HCT116 (cell line): Measurements from ENCODE around the gene NTHL1. TPM values are rescaled to one million over a fixed set of nuclear protein-coding genes. Genes with fewer than 3 reads are reported as not detected.

Experiments used
- ATAC-seq: fragments of 200-7000 bp; cut with Tn5 transposase; 2 replicates; pipeline ENCODE4 v1.9.1; 2020; ENCODE audit warnings: mild to moderate bottlenecking, moderate library complexity
- BruUV-seq: library from RNA; stranded (reverse); fragments of 400-500 nt; replicated peaks from 2 replicates; lab custom pipeline; 2021; lab: Mats Ljungman, UMichigan
- CTCF ChIA-PET: fragments of 300-600 bp; sonication (Branson Sonifier 250); formaldehyde crosslinking; loops from one replicate; lab custom pipeline; 2021; ENCODE audit warnings: antibody characterized with exemption; lab: Charles Lee
- POLR2A ChIA-PET: fragments of 300-600, 350-600 bp; sonication (Branson Sonifier 250); formaldehyde crosslinking; loops from one replicate; lab custom pipeline; 2021; ENCODE audit warnings: antibody characterized with exemption; lab: Charles Lee
- RAD21 ChIA-PET, 2 experiments: fragments of 300-600 bp; sonication (Branson Sonifier 250); formaldehyde crosslinking; loops; one replicate each; lab custom pipeline; 2023; ENCODE audit warnings: low total read pairs in 2 of 2; ENCODE audit not compliant: uncharacterized antibody in 2 of 2, unreplicated experiment in 2 of 2, low non-redundant PET in 1 of 2; lab: Charles Lee
- DNase-seq: peaks from one replicate; pipeline ENCODE4 v3.0.0-alpha.2; 2010; ENCODE audit warnings: low read depth, low spot score
- H2AFZ ChIP-seq: fragments of 200-600 bp; shearing (Covaris generic), sonication (generic); 2 replicates; pipeline ENCODE4 v1.6.1; 2017; ENCODE audit warnings: low read depth, mixed run types, mixed read lengths, antibody characterized with exemption, low read length; ENCODE audit not compliant: poor library complexity, severe bottlenecking
- H3K27ac ChIP-seq: 2 replicates; pipeline ENCODE4 v1.5.1; 2012; ENCODE audit warnings: low read depth, low read length
- H3K27me3 ChIP-seq: fragments of 200-600 bp; sonication (generic); 2 replicates; pipeline ENCODE4 v1.6.1; 2016; ENCODE audit warnings: mixed run types, low read length, mixed read lengths; ENCODE audit not compliant: insufficient read depth
- H3K36me3 ChIP-seq, 2 experiments: fragments of 200-500 bp in 1 of 2; fragments of 200-600 bp in 1 of 2; sonication (Bioruptor generic) in 1 of 2; sonication (generic) in 1 of 2; 2 replicates each; pipeline versions ENCODE4 v1.5.1 to v1.6.1; 2014 to 2016; ENCODE audit warnings: low read length in 2 of 2, inconsistent platforms in 1 of 2, mixed read lengths in 1 of 2, mixed run types in 1 of 2; ENCODE audit not compliant: insufficient read depth in 2 of 2, control insufficient read depth in 1 of 2
- H3K4me1 ChIP-seq, 2 experiments: fragments of 200-600 bp in 1 of 2; sonication (generic) in 1 of 2; 2 replicates each; pipeline versions ENCODE4 v1.5.1 to v1.6.1; 2012 to 2017; ENCODE audit warnings: low read length in 2 of 2, inconsistent platforms in 1 of 2, mild to moderate bottlenecking in 1 of 2, mixed read lengths in 1 of 2, mixed run types in 1 of 2, moderate library complexity in 1 of 2; ENCODE audit not compliant: insufficient read depth in 2 of 2, control insufficient read depth in 1 of 2
- H3K4me2 ChIP-seq: fragments of 200-600 bp; sonication (generic); 2 replicates; pipeline ENCODE4 v1.6.1; 2017; ENCODE audit warnings: mixed run types, low read length, mixed read lengths
- H3K4me3 ChIP-seq, 2 experiments: fragments of 200-600 bp in 1 of 2; sonication (generic) in 1 of 2; replicated peaks in 1 of 2; 2 replicates each; pipeline ENCODE4 v1.5.1; 2011 to 2016; ENCODE audit warnings: low read length in 2 of 2, control low read depth in 1 of 2, low read depth in 1 of 2, mild to moderate bottlenecking in 1 of 2, mixed read lengths in 1 of 2, mixed run types in 1 of 2
- H3K79me2 ChIP-seq: fragments of 200-600 bp; sonication (generic); 2 replicates; pipeline ENCODE4 v1.6.1; 2017; ENCODE audit warnings: mild to moderate bottlenecking, mixed run types, low read length, moderate library complexity, mixed read lengths; ENCODE audit not compliant: insufficient read depth
- H3K9ac ChIP-seq: fragments of 200-600 bp; sonication (generic); 2 replicates; pipeline ENCODE4 v1.6.1; 2016; ENCODE audit warnings: low read length, mixed read lengths
- H3K9me2 ChIP-seq: fragments of 200-600 bp; sonication (generic), shearing (Covaris generic); 2 replicates; pipeline ENCODE4 v1.6.1; 2017; ENCODE audit warnings: mixed run types, mild to moderate bottlenecking, moderate library complexity; ENCODE audit not compliant: insufficient read depth
- H3K9me3 ChIP-seq, 2 experiments: fragments of 200-500 bp in 1 of 2; fragments of 200-600 bp in 1 of 2; sonication (Bioruptor generic) in 1 of 2; sonication (generic) in 1 of 2; 2 replicates each; pipeline ENCODE4 v1.6.1; 2014 to 2017; ENCODE audit warnings: low read length in 2 of 2, mixed read lengths in 2 of 2, inconsistent platforms in 1 of 2, low read depth in 1 of 2, mild to moderate bottlenecking in 1 of 2, mixed run types in 1 of 2, moderate library complexity in 1 of 2; ENCODE audit not compliant: control insufficient read depth in 1 of 2, insufficient read depth in 1 of 2
- H4K20me1 ChIP-seq: fragments of 200-600 bp; sonication (generic), shearing (Covaris generic); 2 replicates; pipeline ENCODE4 v1.6.1; 2017; ENCODE audit warnings: mixed run types, mild to moderate bottlenecking, moderate library complexity; ENCODE audit not compliant: insufficient read depth
- CBX3 ChIP-seq: IDR thresholded peaks from 2 replicates; pipeline ENCODE4 v1.6.1; 2012; ENCODE audit warnings: low read depth
- CEBPB ChIP-seq: IDR thresholded peaks from 2 replicates; pipeline ENCODE4 v1.6.1; 2012; ENCODE audit warnings: low read depth
- ELF1 ChIP-seq: IDR thresholded peaks from 2 replicates; pipeline ENCODE4 v1.6.1; 2012; ENCODE audit warnings: low read depth, borderline replicate concordance
- EZH2phosphoT487 ChIP-seq: fragments of 200-600 bp; IDR thresholded peaks from 2 replicates; pipeline ENCODE4 v1.6.1; 2018; ENCODE audit warnings: antibody characterized with exemption, borderline replicate concordance
- FOSL1 ChIP-seq: IDR thresholded peaks from 2 replicates; pipeline ENCODE4 v1.6.1; 2012; ENCODE audit warnings: low read depth
- JUND ChIP-seq: IDR thresholded peaks from 2 replicates; pipeline ENCODE4 v1.6.1; 2012
- POLR2A ChIP-seq: IDR thresholded peaks from 2 replicates; pipeline ENCODE4 v1.7.0; 2011; ENCODE audit warnings: borderline replicate concordance; ENCODE audit not compliant: insufficient read depth, insufficient read length; ENCODE audit errors: extremely low read depth
- RAD21 ChIP-seq: IDR thresholded peaks from 2 replicates; pipeline ENCODE4 v1.6.1; 2012; ENCODE audit warnings: low read depth, mild to moderate bottlenecking
- SIN3A ChIP-seq: IDR thresholded peaks from 2 replicates; pipeline ENCODE4 v1.6.1; 2012; ENCODE audit warnings: low read depth
- SP1 ChIP-seq: IDR thresholded peaks from 2 replicates; pipeline ENCODE4 v1.6.1; 2012; ENCODE audit warnings: low read depth
- SRF ChIP-seq: IDR thresholded peaks from 2 replicates; pipeline ENCODE4 v1.6.1; 2012; ENCODE audit warnings: low read depth
- TCF7L2 ChIP-seq: IDR thresholded peaks from 2 replicates; pipeline ENCODE4 v1.7.0; 2011; ENCODE audit warnings: borderline replicate concordance, inconsistent platforms; ENCODE audit not compliant: insufficient read depth, insufficient read length; ENCODE audit errors: extremely low read depth
- ZBTB33 ChIP-seq: IDR thresholded peaks from 2 replicates; pipeline ENCODE4 v1.6.1; 2011; ENCODE audit warnings: mild to moderate bottlenecking, low read length, moderate library complexity; ENCODE audit not compliant: insufficient replicate concordance; ENCODE audit errors: extremely low read depth
- ZFX ChIP-seq: fragments of 450-650 bp; IDR thresholded peaks from 2 replicates; pipeline ENCODE4 v1.6.1; 2017
- intact Hi-C: fragments of 100-400 bp; cut with micrococcal nuclease; formaldehyde crosslinking; loops from 2 replicates; pipeline ENCODE4 v1.10.0; 2022
- total RNA-seq: library from RNA; stranded (reverse); gene quantifications from one replicate; pipeline ENCODE4 v1.2.1, GENCODE V29; 2021; ENCODE audit not compliant: unreplicated experiment
- TF ChIP-seq, protein P1 (sequence below): IDR thresholded peaks from 2 replicates; pipeline ENCODE4 v1.6.1; 2012
- TF ChIP-seq, protein P2 (sequence below), 3 experiments: fragments of 200-600 bp in 1 of 3; sonication (generic) in 1 of 3; IDR thresholded peaks in 2 of 3; conservative IDR thresholded peaks in 1 of 3; 2 replicates each; pipeline ENCODE4 v1.5.1; 2012 to 2017; ENCODE audit warnings: low read depth in 2 of 3, low read length in 2 of 3, antibody characterized with exemption in 1 of 3, borderline replicate concordance in 1 of 3, control low read depth in 1 of 3, mild to moderate bottlenecking in 1 of 3, mixed read lengths in 1 of 3, mixed run types in 1 of 3, moderate library complexity in 1 of 3; ENCODE audit not compliant: insufficient read depth in 1 of 3

Gene NTHL1
- total RNA-seq, 1 experiment from 2014 or later, result 40.1 TPM

GRCh38 chr16:2062801-2063200, 15.2 kb upstream of the NTHL1 start:
- peaks cover 3 to 7% of the 10 kb centered on the region in 2 experiments; a peak in 2 of 4 replicates for H3K36me3 ChIP-seq
- RAD21 ChIA-PET, result no interaction called here
- BruUV-seq, result no TSS peak
- TF ChIP-seq EZH2phosphoT487, result no peak
- TF ChIP-seq JUND, result no peak
- TF ChIP-seq SP1, result no peak
- TF ChIP-seq TCF7L2, result no peak
- TF ChIP-seq, protein P1, sequence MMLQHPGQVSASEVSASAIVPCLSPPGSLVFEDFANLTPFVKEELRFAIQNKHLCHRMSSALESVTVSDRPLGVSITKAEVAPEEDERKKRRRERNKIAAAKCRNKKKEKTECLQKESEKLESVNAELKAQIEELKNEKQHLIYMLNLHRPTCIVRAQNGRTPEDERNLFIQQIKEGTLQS, result no peak
- TF ChIP-seq, protein P2, sequence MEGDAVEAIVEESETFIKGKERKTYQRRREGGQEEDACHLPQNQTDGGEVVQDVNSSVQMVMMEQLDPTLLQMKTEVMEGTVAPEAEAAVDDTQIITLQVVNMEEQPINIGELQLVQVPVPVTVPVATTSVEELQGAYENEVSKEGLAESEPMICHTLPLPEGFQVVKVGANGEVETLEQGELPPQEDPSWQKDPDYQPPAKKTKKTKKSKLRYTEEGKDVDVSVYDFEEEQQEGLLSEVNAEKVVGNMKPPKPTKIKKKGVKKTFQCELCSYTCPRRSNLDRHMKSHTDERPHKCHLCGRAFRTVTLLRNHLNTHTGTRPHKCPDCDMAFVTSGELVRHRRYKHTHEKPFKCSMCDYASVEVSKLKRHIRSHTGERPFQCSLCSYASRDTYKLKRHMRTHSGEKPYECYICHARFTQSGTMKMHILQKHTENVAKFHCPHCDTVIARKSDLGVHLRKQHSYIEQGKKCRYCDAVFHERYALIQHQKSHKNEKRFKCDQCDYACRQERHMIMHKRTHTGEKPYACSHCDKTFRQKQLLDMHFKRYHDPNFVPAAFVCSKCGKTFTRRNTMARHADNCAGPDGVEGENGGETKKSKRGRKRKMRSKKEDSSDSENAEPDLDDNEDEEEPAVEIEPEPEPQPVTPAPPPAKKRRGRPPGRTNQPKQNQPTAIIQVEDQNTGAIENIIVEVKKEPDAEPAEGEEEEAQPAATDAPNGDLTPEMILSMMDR (IDR thresholded peaks at IDR 0.05 in 2 of 3, conservative IDR thresholded peaks at IDR 0.05 in 1 of 3; ENCODE audit: borderline replicate concordance in 1 of 3, insufficient read depth in 1 of 3, low read depth in 2 of 3, low read length in 2 of 3), result no peak
- no peak for TF ChIP-seq POLR2A
- TF ChIP-seq FOSL1, result no peak
- TF ChIP-seq ZBTB33, result no peak
- TF ChIP-seq SIN3A, result no peak
- TF ChIP-seq CBX3, result no peak
- no peak for TF ChIP-seq RAD21
- no peak for TF ChIP-seq CEBPB
- no peak for TF ChIP-seq ELF1
- TF ChIP-seq ZFX, result no peak
- TF ChIP-seq SRF, result no peak
- TF ChIP-seq, all 23 proteins: peak for 0
- Histone ChIP-seq H4K20me1 (no peaks in the 10 kb centered on the region), H2AFZ (no peak overlapping the region), H3K9me3 (no peaks in the 10 kb centered on the region), H3K27me3 (no peaks in the 10 kb centered on the region), H3K9ac (no peak overlapping the region), H3K4me2 (no peak overlapping the region), H3K4me1 (no peaks in the 10 kb centered on the region), H3K4me3 (no peak overlapping the region), H3K79me2 (no peaks in the 10 kb centered on the region), H3K27ac (no peak overlapping the region), H3K9me2 (no peaks in the 10 kb centered on the region)
- no peak for DNase-seq
- ATAC-seq, result no peak
- ChIA-PET POLR2A (no interaction called here), CTCF (no interaction called here)
- intact Hi-C loops, result no loop called here
